IPS-15b (cell line): ENCODE measurements around the gene VAC14.
A peak's percentile ranks its signal among the peaks of the same experiment; 100 is the strongest.

Source experiments
- H3K27me3 ChIP-seq: one replicate; pipeline ENCODE4 v1.6.1; 2013; ENCODE audit warnings: low read length; ENCODE audit not compliant: control insufficient read depth, insufficient read depth
- H3K36me3 ChIP-seq: one replicate; pipeline ENCODE4 v1.6.1; 2013; ENCODE audit warnings: low read length; ENCODE audit not compliant: control insufficient read depth, insufficient read depth
- H3K4me1 ChIP-seq: one replicate; pipeline ENCODE4 v1.6.1; 2013; ENCODE audit warnings: mild to moderate bottlenecking, low read length; ENCODE audit not compliant: control insufficient read depth, insufficient read depth
- H3K4me3 ChIP-seq: one replicate; pipeline ENCODE4 v1.5.1; 2013; ENCODE audit warnings: low read depth, low read length
- H3K9ac ChIP-seq: one replicate; pipeline ENCODE4 v1.6.1; 2013; ENCODE audit warnings: low read depth, mild to moderate bottlenecking, low read length
- H3K9me3 ChIP-seq: one replicate; pipeline ENCODE4 v1.6.1; 2013; ENCODE audit warnings: mild to moderate bottlenecking, low read length; ENCODE audit not compliant: control insufficient read depth, insufficient read depth

Gene VAC14

GRCh38 chr16:70684146-70685060 lies 116.6 kb downstream of the VAC14 start:
- H3K27me3 ChIP-seq = no peaks in the 10 kb centered on the region
- H3K9me3 ChIP-seq = no peaks in the 10 kb centered on the region
- H3K9ac ChIP-seq = no peak overlapping the region
- H3K36me3 ChIP-seq = no peaks in the 10 kb centered on the region
- H3K4me3 ChIP-seq = peak overlapping the region; percentile 68
- H3K4me1 ChIP-seq = peaks cover 9% of the 10 kb centered on the region

DNA sequence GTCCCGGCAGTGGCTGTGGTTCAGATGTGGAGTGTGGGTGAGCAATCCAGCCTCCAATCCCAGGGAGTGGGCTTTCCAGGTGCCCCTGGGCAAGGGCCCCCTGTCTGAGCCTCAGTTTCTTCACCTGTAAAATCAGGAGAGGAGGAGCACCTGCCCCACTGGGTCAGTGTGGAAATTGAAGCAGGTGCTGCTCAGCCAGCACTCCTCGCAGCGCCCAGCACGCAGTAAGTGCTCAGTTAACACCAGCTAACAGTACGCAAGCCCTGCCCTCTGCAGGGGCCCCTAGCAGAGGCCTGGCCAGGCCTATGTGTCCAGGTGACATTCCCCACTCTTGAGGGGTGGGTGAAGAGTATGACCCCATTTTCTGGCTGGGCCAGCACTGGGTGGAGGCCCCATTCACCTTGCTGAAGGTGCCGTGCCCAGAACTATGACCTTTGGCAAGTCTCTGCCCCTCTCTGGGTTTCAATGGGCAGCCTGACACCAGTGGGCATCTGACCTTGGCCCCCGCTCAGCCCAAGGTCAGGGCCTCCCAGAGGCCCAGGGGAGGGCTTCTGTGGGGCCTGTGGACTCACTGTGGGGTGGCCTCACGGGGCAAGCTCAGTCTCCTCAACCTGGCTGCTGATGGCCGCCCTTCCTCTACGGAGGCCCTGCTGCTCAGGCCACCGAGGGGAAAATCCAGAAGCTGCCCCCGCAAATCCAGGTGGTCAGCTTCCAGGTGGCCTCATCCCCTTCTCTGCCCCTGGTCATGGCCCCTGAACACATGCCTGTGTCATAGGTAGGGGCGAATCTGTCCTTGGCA lies 117.6 kb downstream of the VAC14 start:
- no peak overlapping the region for H3K9ac ChIP-seq
- H3K4me3 ChIP-seq = no peak overlapping the region
- no peaks in the 10 kb centered on the region for H3K27me3 ChIP-seq
- H3K9me3 ChIP-seq = no peaks in the 10 kb centered on the region
- peaks cover 6% of the 10 kb centered on the region for H3K36me3 ChIP-seq
- H3K4me1 ChIP-seq = peaks cover 9% of the 10 kb centered on the region

DNA sequence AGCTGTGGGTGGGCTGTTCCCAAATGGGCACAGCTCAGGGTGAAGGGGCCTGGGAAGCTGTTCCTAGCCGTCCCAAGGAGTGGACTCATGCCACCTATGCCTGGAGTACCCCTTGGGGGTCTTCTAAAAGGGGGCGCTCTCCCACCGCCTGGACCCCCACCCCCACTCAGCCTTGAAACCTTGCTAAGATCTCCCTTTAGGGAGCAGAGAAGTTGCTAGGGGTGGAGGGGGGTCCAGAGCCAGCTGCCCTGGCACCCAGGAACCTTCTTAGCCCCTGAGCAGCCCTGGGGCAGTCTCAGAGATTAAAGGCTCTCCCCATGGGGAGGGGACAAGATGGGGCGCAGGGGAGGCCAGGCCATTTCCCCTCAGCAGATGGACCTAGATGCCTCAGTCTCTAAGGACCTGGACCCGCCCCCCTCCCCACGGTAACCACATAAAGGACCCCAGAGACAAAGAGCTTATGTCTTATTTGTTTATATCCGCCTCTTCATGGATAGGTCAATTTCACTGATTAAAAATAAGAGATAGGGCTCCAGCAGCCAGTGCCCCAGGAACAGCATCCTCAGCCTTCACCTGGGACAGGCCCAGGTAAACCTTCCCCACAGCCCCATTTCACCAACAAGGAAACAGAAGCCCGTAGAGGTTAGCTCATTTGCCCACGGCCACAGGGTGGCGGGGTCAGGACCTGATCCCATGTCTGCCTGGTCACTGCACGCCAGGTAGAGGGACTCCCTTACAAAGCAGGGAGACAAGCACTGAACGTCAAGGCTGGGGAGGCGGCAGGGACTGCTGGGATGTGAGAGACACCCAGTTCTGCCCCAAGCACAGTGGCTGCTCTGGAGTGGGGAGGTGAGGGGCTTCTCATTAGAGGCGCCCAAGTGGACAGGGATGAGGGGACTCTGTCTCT lies 118.5 kb downstream of the VAC14 start:
- Histone ChIP-seq H3K27me3 (no peaks in the 10 kb centered on the region), H3K36me3 (peaks cover 6% of the 10 kb centered on the region), H3K4me3 (no peak overlapping the region), H3K4me1 (peaks cover 9% of the 10 kb centered on the region), H3K9ac (no peak overlapping the region), H3K9me3 (no peaks in the 10 kb centered on the region)

DNA sequence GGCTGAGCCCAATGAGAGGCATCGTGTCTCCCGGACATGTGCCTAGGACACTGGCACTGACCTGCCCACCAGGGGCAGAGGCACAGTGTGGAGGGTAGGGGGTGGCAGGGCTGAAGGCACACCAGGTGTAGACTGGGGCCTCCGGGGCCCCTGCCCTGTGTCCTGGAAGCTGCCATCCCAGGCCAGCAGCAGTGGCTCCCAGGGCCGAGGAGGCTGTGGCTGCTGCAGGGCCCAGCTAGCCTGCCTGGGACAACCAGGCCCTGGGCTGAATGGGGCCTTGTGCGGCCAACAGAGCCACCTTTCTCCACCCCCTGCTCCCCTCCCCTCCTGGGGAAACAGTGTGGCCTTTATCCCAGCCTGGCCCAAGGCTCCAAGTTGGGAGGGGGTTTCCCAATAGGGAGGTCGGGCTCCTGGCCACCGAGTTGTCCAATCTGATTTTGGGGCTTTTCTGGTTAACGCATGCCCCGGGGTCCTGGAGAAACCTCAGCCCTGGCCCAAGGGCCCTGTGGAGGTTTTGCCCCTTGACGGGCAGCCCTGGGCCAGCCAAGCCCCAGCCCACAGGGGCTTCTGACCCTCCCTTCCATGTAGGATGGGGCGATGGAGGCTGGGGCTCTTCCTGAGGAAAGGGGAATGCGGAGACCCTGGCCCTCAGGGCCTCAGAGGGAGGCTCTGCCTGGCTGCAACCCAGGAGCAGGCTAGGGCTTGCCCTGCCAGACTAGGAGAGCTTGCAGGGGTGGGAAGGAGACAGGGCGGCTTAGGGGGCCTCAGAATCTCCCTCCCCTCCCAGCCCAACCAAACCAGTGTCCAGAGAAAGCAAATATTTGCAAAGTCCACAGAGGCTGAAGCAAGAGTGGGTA lies 119.3 kb downstream of the VAC14 start:
- Histone ChIP-seq H3K36me3 (peaks cover 6% of the 10 kb centered on the region), H3K4me3 (no peak overlapping the region), H3K9ac (peak overlapping the region; percentile 26), H3K27me3 (no peaks in the 10 kb centered on the region), H3K4me1 (peaks cover 4% of the 10 kb centered on the region), H3K9me3 (no peaks in the 10 kb centered on the region)

- Histone ChIP-seq H3K4me3 (no peak overlapping the region), H3K9ac (no peak overlapping the region), H3K9me3 (no peaks in the 10 kb centered on the region), H3K36me3 (peaks cover 13% of the 10 kb centered on the region), H3K27me3 (no peaks in the 10 kb centered on the region), H3K4me1 (peaks cover 3% of the 10 kb centered on the region)
These were observed 120.2 kb downstream of the VAC14 start for GRCh38 chr16:70680495-70681381.

GRCh38 chr16:70679671-70680494 lies 121.1 kb downstream of the VAC14 start:
- Histone ChIP-seq H3K4me1 (peaks cover 3% of the 10 kb centered on the region), H3K4me3 (no peak overlapping the region), H3K9me3 (no peaks in the 10 kb centered on the region), H3K36me3 (peaks cover 16% of the 10 kb centered on the region), H3K27me3 (no peaks in the 10 kb centered on the region), H3K9ac (no peak overlapping the region)

GRCh38 chr16:70678898-70679670 lies 121.9 kb downstream of the VAC14 start:
- Histone ChIP-seq H3K4me1 (no peaks in the 10 kb centered on the region), H3K9me3 (no peaks in the 10 kb centered on the region), H3K36me3 (peaks cover 16% of the 10 kb centered on the region), H3K4me3 (no peak overlapping the region), H3K9ac (no peak overlapping the region), H3K27me3 (no peaks in the 10 kb centered on the region)

GRCh38 chr16:70678121-70678897 lies 122.6 kb downstream of the VAC14 start:
- no peaks in the 10 kb centered on the region for H3K9me3 ChIP-seq
- H3K4me1 ChIP-seq = no peaks in the 10 kb centered on the region
- H3K4me3 ChIP-seq = no peak overlapping the region
- H3K27me3 ChIP-seq = no peaks in the 10 kb centered on the region
- no peak overlapping the region for H3K9ac ChIP-seq
- H3K36me3 ChIP-seq = peaks cover 16% of the 10 kb centered on the region
